ENCODE measurements around the gene CARD19.

CARD19 gene

GRCh38 chr9:93161786-93162562 lies 66.0 kb downstream of the CARD19 start:
- TF ChIP-seq ZNF274 (IDR thresholded peaks at IDR 0.05; ENCODE audit: low read depth, low read length) = no peak
- H3K4me3 ChIP-seq (ENCODE audit: low read length) = no peak overlapping the region

Data from GM08714 (cell line).